ENCODE measurements around the gene CACUL1. TPM values are rescaled to one million over a fixed set of nuclear protein-coding genes. Genes with fewer than 3 reads are reported as not detected.
"Not testable (repeated sequence)": the region's sequence is repeated elsewhere in the genome, so short reads cannot be mapped to it uniquely, and the experiment has no call there.

CACUL1 gene
- polyA plus RNA-seq (ENCODE audit: insufficient read length in 4 of 4), result 10 to 100 TPM; 25.1 to 42.5 (median 28.3) TPM

DNA sequence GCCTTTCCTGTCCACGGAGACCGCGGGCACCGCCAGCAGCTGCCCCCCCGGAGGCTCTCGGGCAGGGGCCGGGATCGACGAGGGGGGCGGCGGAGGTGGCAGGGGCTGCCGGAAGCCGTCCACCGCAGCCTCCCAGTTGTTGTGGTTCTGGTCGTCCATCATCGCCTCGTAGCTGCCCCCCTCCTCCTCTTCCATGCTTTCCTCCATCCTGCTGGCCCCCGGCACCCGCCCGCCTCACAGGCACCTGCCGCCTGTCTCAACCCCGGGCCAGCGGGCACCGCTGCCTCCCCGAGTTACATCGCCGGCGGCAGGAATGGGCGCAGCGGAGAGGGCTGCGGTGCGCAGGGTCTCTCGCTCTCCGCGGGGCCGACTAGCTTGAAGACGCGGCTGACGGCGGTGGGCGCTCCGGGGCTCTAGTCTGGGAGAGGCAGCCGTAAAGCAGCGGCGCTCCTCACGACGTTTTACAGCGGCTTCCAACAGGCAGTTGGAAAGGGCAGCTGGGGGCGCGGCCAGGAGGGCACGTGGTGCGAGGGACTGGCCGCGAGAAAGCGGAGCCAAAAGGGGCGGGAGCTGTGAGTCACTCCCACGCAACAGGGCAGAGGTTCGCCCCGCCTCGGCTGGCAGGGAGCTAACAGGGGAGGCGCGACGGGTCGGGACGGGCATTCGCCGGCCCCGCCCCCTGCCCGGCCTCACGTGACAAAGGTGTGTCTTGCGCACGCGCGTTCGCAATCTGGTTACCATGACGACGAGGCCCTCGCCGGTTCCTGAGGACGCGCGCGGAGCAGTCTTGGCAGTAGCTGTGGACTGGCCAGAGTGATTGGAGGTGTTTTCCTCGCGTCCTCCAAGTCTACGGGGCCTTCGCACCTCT, at the start of gene CACUL1:
Gene CACUL1 (minus strand): TSS at position 415 of the 868 bp plus-strand sequence. CDS start 208 bp downstream, at position 207.
- DNase-seq (ENCODE audit: low read depth in 4 of 4, low spot score in 2 of 4), result peak; percentile 94 to 99 (median 99)

DNA sequence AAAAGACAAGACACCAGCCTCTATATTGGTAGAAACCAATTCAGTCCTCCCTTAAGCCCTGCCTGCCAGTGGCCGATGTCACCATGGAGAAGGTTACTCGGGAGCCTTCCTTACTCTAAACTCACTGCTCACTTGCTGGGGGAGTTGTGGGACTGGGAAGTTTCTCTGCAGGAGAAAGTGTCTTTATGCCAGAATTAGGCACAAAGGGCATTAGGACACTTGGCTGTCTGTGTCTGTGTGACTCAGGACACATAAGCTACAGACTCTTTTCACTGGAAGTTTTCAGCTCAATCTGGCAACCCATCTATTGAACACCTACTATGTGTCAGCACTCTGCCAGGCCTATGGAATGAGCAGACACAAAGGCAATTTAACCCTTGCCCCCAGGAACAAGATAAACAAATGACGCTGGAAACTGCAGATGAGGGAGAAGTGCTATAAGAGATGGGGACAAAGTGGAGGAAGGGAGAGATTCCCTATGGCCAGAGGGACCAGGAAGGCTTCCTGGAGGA, 49.5 kb upstream of the CACUL1 start:
- no peak for DNase-seq (ENCODE audit: low read depth in 4 of 4, low spot score in 2 of 4)

DNA sequence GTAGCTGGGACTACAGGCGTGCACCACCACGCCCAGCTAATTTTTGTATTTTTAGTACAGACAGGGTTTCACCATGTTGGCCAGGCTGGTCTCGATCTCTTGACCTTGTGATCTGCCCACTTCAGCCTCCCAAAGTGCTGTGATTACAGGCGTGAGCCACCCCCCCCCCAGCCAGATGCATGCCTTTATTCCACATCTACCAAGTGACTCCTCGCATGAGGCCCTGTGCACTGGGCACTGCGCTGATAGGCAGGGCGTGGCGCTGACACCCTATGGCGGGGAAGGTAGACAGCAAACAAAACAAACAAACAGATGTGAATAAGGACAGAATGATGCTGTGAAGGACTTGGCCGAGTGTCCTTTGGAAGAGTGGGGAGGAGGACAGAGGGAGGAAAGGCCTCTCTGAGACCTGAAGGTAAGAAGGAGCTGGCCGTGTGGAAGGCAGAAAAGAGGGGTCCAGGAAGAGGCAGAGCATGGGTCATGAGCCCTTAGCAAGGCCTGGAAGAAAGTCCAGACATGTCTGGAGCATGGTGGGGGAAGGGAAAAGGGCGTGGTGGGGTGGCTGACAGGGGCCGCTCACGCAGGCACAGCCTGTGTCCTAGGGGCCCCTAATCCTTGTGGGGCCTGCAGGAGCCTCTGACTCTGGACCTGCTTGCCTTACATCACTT, 47.5 kb upstream of the CACUL1 start:
- DNase-seq (ENCODE audit: low read depth in 4 of 4, low spot score in 2 of 4), result no peak

DNA sequence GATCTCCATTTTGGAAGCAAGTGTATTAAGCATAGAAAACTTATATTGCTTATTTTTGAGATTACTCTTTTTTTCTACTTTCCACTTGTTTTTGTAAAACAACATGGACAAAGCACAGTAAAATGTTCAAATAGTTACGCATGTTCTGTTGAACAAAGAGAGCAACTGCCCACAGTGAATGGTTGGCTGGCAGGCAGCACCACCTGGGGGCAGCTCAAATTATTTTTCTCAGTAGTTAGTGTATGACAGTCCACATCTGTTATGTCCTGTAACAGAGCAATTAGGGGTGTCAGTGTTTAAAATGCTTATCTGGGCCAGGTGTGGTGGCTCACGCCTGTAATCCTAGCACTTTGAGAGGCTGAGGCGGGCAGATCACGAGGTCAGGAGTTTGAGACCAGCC, 46.1 kb upstream of the CACUL1 start:
- no peak for DNase-seq (ENCODE audit: low read depth in 4 of 4, low spot score in 2 of 4)

DNA sequence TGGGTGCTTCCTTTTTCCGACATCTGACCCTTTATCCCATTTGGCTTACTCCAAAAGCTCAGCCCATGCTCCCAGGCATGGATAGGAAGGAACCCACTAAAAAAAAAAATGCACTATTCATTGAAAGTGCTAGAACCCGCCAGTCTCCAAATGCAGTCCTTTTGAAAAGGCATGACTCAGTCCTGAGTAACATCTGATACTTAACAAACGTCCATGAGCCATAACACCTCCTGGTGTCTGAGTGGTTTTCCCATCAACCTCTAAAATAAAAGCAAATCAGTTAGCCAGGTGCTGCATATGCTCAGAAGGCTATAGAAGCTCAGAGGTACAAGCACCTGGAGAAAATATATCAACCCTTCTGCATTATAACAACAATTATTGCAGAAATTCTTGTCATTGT, 45.0 kb upstream of the CACUL1 start:
- no peak for DNase-seq (ENCODE audit: low read depth in 4 of 4, low spot score in 2 of 4)

DNA sequence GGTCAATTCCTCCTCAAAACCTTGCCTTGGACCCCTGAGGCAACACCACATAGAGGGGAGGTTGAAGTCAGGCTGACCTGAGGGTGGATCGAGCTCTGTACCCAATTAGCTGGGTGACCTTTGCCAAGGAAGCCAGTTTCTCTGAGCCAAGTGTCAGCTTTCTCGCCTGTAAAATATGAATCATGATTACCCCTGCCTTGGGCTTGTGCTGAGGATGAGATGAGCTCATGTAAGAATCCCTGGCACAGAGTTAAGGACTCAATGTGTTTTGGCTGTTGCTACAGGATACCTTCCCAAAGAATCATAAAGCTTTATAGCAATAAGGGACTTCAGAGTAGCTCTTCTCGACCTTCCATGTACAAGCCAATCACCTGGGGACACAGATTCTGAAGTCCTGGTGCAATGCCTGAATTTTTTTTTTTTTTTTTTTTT, 43.5 kb upstream of the CACUL1 start:
- DNase-seq (ENCODE audit: low read depth in 4 of 4, low spot score in 2 of 4), result no peak

DNA sequence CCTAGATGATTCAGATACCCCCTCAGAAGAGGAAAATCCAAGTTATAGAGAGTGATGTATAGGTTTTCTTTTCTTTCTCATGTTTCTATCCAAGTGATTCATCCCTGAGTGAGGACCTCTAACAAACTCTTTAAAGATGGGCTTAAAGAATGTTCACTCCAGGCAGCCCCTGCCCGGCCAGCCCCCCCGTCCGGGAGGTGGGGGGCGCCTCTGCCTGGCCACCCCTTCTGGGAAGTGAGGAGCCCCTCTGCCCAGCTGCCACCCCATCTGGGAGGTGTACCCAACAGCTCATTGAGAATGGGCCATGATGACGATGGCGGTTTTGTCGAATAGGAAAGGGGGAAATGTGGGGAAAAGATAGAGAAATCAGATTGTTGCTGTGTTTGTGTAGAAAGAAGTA, 40.2 kb upstream of the CACUL1 start:
- DNase-seq (ENCODE audit: low read depth in 4 of 4, low spot score in 2 of 4), result not testable (repeated sequence)

DNA sequence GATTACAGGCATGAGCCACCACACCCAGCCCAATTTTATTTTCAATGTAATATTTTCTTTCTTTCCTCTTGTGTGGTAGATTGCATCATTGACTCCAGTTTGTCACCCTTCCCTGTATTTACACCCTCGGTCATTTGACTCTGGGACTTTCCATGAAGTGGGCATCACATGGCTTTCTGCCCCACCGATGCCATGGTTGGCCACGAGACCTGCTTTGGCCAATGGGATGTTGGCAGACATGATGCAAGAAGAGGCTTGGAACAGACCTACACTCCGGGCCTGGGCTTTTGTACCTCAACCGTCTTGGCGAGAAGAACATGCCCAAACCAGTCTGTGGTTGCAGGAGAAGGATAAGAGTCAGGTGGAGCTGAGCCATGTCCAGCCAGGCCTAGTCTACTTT, 38.8 kb upstream of the CACUL1 start:
- no peak for DNase-seq (ENCODE audit: low read depth in 4 of 4, low spot score in 2 of 4)

DNA sequence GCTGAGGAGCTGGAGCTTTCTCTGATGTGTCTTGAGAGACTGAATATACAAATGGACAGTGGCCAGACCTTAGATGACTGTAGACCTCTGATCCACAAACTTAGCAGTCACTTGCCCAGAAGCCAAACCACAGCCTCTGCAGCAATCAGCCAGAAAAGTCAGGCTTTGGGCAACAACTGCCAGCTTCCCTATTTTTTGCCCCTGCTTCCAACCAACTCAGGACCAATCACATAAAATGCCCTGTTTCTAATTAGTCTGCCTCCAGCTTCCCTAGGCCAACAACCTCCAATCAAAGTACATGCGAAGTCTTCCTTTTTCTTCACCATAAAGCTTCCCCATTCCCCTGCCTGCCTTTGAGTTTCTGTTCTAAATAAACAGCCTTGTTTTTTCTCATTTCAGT, 37.8 kb upstream of the CACUL1 start:
- no peak for DNase-seq (ENCODE audit: low read depth in 4 of 4, low spot score in 2 of 4)

DNA sequence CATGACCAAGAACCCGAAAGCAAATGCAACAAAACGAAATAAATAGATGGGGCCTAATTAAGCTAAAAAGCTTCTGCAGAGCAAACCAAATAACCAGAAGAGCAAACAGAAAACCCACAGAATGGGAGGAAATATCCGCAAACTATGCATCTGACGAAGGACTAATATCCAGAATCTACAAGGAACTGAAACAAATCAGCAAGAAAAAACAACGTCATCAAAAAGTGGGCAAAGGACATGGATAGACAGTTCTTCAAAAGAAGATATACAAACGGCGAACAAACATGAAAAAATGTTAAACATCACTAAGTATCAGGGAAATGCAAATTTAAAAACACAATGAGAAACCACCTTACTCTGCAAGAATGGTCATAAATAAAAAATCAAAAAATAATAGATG, 35.3 kb upstream of the CACUL1 start:
- no peak for DNase-seq (ENCODE audit: low read depth in 4 of 4, low spot score in 2 of 4)

DNA sequence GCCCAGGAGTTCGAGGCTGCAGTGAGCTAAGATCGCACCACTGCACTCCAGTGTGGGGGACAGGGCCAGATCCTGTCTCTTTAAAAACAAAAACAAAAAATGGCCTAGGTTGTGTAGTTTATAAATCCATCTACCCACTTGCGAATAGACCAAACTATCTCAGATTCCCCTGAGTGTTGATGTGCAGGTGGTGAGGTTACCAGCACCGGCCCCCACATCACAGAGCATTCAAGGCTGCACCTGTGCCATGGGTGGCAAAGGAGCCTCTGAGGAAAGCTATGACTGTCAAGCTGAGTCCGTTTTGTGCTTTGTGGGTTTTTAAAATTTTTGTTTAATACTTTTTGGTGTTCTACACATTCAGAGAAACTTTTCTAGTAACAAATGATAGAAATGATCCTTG, 30.8 kb upstream of the CACUL1 start:
- DNase-seq (ENCODE audit: low read depth in 4 of 4, low spot score in 2 of 4), result no peak

DNA sequence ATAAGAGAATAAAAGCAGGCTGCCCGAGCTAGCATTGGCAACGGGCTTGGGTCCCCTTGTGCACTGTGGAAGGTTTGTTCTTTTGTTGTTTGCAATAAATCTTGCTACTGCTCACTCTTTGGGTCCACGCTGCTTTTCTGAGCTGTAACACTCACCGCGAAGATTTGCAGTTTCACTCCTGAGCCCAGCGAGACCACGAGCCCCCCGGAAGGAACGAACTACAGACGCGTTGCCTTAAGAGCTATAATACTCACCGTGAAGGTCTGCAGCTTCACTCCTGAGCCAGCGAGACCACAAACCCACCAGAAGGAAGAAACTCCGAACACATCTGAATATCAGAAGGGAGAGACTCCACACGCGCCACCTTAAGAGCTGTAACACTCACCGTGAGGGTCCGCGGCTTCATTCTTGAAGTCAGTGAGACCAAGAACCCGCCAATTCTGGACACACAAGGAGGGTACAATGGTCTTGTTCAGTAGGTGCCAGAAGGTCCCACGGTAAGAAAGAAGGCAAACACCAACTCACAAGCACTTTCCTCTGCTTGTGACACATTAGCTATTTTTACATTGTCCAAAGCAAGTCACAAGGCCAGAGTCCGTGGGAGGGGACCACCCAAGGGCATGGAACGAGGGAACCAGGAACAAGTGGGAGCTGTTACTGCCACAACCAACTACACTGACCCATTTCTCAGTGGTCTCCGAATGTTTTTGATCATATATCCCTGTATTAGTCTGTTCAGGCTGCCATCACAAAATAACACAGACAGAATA, 29.2 kb upstream of the CACUL1 start:
- DNase-seq (ENCODE audit: low read depth in 4 of 4, low spot score in 2 of 4), result no peak

DNA sequence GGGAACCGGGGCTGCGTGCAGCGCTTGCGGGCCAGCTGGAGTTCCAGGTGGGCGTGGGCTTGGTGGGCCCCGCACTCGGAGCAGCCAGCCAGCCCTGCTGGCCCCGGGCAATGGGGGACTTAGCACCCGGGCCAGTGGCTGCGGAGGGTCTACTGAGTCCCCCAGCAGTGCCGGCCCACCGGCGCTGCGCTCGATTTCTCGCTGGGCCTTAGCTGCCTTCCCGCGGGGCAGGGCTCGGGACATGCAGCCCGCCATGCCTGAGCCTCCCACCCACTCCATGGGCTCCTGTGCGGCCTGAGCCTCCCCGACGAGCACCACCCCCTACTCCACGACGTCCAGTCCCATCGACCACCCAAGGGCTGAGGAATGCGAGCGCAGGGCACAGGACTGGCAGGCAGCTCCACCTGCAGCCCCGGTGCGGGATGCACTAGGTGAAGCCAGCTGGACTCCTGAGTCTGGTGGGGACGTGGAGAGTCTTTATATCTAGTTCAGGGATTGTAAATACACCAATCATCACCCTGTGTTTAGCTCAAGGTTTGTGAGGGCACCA, 28.2 kb upstream of the CACUL1 start:
- DNase-seq (ENCODE audit: low read depth in 4 of 4, low spot score in 2 of 4), result not testable (repeated sequence)

DNA sequence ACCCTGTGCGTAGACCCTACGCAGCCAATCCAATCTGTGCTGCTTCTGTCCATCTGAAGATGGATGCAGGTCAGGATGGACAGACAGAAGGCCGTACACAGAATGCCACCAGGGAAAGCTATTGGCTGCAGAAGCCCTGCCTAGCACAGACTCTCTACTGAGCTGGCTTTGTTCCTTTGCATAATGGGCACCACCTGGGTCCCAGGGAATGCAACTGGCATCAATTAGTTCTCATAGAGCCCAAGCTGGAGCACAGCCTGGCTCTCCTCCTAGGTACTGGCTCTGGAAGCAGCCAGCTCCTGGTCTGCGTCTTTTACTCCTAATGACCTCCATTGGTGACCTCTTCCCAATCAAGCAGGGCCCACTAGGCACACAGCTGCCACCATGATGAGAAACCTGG, 26.8 kb upstream of the CACUL1 start:
- DNase-seq (ENCODE audit: low read depth in 4 of 4, low spot score in 2 of 4), result no peak

DNA sequence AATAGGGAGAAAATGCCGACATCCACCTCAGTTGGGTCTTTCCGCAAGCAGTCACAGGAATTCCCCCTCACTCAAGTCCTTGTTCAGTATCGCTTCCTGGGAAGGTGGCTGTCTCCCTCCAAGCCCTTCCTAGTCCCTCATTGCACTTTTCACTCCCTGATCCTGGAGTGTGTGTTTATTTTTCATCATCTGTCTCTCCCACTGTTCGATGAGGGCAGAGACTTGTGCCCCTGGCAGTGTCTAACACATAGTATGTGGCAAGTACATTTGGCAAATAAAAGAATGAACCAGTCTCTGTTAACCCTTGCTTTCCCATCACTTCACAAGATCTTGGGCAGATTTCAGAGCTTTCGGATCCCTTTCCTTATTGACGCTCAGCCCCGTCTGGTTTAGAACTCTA, 24.0 kb upstream of the CACUL1 start:
- no peak for DNase-seq (ENCODE audit: low read depth in 4 of 4, low spot score in 2 of 4)

DNA sequence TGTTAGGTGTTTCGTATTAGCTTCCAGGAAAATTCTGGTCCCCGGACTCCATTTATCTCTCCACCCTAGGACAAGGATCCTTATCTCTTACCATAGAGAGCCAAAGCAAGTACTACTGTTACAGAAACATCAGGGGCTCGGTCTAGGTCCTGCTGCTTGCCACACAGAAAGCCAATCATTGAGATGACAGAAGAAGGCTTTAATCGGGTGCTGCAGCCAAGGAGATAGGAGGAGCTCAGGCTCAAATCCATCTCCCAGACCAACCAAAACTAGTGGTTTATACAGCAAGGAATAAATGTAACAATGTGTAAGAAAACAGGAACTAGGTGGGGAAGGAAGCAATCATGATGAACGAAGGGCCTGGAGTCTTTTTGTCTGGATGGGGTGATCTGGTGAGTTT, 22.2 kb upstream of the CACUL1 start:
- DNase-seq (ENCODE audit: low read depth in 4 of 4, low spot score in 2 of 4), result no peak

DNA sequence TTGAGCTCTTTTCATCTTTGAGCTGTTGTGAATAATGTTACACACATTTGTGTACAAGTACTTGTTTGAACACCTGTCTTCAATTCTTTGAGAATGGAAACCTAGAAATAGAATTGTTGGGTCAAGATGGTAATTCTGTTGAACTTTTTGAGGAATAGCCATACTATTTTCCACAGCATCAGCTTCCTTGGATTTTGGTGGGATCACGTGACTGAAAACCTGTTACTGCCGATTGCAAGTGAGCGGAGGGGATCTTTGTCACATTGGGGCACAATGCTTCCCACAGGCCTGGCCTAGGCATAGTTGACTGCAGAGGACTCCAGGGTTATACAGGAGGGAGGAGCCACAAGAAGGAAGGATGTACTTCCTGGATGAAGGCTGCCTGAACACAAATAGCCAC, 21.3 kb upstream of the CACUL1 start:
- no peak for DNase-seq (ENCODE audit: low read depth in 4 of 4, low spot score in 2 of 4)

DNA sequence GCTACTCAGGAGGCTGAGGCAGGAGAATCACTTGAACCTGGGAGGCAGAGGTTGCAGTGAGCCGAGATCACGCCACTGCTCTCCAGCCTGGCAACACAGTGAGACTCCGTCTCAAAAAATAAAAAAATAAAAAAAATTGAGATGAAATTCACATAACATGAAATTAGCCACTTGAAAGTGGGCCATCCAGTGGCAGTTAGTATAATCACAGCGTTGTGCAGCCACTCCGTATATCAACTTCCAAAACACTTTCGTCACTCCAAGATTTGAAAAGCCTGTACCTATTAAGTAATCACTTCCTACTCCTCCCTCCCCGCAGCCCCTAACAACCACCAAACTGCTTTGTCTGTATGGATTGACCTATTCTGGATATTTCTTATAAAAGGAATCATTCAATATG, 20.7 kb upstream of the CACUL1 start:
- no peak for DNase-seq (ENCODE audit: low read depth in 4 of 4, low spot score in 2 of 4)

DNA sequence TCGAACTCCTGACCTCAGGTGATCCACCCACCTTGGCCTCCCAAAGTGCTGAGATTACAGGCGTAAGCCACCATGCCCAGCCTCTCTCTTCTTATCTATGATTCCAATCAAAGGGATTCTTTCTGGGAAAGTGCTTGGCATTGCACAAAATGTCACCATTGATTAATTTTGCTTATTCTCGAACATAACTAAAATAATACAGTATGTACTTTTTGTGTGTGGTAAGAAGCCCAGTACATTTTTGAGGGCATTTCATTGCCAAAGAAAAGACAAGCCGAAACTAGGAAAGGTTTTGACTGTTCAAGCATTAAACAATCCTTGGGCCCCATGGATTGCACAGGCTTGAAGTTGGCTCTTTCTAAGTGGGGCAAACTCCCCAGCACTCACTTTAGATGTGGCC, 18.3 kb upstream of the CACUL1 start:
- DNase-seq (ENCODE audit: low read depth in 4 of 4, low spot score in 2 of 4), result no peak

DNA sequence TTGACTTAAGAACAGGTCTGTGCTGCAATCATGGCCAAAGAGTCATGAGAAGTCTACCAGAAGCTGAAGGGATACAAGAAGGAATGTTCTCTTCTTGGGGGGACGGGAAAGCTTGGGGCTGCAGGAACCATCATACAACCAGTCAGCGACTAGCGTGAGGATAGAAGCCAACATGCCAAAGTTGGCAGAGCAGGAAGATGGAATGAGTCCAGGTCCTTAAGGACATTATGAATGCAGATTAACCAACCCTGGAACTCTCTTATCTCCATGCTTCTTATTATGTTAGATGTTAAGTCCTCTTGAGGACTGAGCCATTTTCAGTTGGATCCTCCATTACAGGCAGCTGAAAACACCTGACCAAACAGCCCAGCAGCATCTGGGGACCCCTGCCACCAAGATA, 17.2 kb upstream of the CACUL1 start:
- DNase-seq (ENCODE audit: low read depth in 4 of 4, low spot score in 2 of 4), result no peak
